HG03457 (cell line): ENCODE measurements around the gene AIF1.

Experiments
- ATAC-seq: cut with Tn5 transposase; IDR thresholded peaks from one replicate; pipeline ENCODE4 v1.9.1; 2021; ENCODE audit warnings: moderate number of reproducible peaks; ENCODE audit not compliant: unreplicated experiment

AIF1 gene

DNA sequence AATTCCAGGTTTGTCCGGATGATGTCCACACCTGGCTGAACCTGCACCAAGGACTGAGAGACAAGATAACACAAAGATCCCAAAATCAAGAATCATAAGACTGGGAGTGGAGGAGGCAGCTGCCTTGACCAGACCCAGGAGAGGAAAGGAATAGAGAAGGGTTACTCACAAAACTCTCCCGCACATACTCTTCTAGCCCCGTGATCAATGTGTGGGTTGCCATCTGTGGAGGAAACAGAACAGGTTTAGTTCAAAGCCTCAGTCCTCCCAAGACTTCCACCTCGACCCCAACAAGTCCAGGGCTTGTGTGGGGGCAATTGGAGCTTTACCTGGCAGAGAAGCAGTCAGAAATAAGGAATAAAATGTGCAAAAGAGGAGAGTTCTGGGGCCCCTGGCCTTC is 26.3 kb downstream of the AIF1 start:
- ATAC-seq = no peak

DNA sequence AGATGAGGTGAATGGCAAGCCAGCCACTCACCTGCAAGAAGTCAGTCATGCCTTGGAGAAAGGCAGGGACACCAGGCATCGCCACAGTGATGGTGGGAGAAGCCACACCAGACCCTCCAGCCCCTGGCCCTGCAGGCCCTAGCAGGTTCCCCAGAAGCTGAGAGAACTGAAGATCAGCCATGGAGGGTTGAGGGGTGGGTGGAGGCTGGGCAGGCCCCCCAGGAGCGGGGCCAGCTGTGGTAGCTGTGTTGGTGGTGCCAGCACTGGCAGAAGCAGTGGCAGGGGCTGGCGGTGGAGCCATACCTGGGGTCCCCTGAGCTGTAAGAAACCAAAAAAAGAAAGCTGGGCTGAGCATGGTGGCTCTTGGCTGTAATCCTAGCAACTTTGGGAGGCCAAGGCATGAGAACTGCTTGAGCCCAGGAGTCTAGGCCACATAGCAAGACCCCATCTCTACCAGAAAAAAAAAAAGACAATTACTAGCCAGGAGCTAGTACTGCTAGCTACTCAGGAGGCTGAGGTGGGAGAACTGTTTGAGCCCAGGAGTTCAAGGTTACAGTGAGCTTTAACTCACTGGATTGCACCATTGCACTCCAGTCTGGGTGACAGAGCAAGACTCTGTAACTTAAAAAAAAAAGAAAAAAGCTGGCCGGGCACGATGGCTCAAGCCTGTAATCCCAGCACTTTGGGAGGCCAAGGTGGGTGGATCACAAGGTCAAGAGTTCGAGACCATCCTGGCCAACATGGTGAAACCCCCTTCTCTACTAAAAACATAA is 27.9 kb downstream of the AIF1 start:
- ATAC-seq = no peak

DNA sequence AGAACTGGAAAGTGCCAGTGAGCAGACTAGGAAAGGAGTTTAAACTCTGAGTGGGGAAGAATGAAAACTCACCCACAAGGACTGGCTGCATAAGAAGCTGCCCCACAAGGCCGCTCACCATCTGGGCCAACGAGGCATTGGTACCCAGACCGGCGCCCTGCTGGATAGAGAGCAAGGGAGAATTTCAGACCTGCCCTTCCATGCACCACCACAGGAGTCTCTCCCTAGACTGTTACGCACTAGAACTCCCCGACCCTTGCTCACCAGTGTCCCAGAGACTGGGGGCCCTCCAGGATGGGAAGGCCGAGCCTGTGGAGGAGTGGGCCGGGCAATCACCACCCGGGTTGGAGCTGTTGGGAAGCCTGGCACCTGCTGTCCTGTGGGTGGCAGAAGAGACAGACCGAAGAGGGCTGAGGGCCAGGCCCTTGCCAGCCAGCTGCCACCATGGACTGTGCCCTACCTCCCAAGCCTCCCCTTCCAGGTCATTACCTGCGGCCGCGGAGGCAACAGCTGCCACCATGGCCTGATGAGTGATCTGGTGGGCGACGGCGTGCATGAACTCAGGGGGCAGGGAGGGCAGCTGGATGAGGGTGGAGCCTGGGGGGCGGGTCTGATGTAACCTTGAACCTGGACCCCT is 28.9 kb downstream of the AIF1 start:
- ATAC-seq = no peak

DNA sequence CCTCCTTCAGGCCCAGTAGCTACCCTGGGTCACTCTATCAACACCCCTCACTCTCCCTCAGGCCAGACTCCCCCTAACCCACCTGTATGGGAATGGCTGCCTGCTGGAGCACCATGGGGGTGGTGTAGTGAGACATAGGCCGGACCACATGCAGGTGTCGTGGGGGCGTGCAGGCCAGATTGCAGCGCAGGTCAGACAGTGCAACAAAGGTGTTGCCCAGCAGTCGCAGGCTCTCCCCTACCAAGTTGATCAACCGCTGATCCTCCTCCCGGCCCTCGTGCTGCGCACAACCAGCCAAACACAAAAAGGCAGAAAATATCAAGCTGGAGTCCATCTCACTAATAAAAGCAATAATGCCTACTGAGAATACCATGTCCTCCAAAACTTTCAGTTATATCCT is 30.3 kb downstream of the AIF1 start:
- ATAC-seq = no peak

DNA sequence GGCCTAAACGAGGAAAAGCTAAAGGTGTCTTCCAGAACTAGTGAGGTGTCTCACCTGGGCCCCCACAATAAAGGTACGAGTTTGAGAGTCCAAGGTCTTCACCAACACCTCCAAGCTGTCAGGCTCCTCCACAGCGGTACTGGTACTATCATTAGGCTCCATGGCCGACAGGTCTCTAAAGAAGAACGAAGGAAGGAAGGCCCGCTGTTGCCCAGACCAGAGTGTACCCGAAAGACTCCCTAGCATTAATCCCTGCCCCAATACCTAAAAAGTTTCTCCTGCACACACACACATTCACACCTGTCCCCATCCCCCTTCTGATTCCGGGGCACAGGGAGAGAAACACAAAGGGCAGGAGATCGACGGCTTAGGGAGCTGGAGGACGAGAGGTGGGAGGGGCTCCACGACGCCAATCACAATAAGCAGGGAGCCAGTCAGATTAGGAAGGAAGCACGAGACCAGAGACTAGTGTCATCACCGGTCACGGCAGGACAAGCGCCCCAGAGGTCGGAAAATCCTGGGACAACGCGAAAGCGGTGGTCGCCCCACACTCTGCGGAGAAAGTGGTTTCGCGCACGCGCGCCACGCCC is 36.7 kb downstream of the AIF1 start:
- ATAC-seq = peak; percentile 22

DNA sequence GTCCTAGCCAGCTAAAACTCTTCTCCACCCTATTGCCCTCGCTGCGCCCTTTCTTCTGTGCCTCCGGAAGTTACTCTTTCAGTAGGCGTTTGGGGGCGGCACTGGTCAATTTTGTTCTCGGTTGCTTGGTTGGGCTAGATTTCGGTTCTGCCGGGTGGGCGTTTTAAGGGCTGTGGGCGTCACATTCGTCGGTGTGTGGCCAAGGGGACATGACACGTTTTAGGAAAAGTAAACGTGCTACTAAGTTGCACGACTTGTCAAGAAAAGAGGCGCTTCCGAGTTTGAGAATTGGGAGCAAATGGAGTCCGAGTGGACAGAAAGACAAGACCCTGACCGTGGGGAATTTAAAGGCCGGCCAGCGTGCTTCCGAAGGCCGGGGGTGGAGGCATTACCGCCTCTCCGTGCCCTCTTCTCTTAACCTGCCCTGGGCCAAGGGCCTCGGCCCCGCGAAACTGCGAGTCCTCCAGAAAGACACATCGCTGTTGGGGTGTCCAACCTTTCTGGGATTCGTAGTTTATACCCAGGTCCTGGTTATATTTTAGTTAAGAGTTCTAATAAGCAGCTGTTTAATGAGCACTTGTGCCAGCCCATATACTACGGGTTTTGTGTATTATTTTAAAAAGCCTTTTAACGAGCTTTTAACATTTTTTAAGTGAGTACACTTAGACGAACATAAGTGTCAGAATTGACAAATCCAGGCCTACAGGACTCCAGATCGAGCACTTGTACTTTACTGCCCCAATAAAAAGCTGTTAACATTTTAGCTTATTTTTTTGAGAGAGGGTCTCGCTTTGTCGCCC is 38.1 kb downstream of the AIF1 start:
- ATAC-seq = peak; percentile 23

DNA sequence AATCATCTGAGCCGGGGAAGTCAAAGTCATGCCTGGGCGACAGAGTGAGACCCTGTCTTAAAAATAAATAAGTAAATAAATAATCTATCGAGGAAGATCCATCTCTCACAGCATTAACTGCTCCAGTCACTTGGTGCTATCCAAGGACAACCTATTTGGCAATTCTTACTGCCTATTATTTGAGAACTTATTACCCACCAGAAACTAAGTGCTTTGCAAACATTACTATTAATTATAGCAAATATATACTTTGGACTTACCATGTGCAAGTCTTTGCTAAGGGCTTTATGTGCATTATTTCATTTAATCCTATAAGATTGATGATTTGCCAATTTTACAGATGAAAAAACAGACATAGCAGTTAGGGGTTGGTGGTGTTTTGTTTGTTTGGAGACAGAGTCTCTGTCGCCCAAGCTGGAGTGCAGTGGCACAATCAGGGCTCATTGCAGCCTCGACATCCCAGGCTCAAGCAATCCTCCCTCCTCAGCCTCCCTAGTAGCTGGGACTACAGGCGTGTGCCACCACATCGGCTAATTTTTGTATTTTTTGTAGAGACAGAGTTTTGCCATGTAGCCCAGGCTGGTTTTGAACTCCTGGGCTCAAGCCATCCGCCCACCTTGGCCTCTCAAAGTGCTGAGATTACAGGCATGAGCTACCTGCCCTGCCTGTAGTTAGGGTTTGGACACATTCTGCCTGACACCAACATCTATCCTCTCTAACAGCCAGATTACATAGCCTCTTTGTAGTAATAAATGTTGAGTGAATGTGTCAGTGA is 39.7 kb downstream of the AIF1 start:
- ATAC-seq = no peak

DNA sequence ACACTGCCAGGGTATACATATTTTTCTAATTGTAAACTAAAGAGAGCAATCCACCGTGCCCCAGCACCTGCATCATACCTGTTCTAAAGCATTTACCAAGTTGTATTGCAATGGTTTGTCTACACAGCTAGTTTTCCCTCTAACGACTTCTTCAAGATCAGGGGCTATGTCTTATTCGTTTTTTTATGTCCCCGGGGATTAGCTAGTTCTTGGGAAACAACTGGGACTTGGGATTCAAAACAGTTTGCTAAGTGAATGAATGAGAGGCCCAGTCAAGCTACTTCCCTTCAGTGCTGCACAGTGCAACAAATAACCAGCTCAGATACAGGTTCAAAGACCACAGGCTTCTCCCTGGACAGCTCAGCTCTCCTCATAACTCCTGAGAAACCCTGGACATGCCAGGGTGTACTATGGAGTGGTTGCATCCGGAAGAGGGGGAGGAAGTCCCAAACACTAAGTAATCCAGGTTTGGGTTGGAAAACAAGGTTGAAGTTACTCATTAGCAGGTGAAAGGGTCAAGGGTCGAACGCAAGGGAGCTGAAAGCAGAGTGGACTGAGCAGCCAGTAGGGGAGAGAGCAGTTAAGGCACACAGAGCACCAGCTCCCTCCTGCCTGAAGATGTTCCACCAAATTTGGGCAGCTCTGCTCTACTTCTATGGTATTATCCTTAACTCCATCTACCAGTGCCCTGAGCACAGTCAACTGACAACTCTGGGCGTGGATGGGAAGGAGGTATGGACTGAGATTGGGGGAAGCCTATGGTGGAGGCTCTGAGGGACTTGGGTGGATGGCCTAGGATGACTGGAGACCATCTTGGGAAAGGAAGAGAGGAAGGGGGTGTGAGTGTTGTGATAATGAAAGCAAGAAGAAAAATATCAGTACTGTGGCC is 40.6 kb downstream of the AIF1 start, which contains the start of gene APOM:
Gene APOM, plus strand, starts transcription at position 546 of the 889 bp plus-strand sequence. Its CDS starts 73 bp downstream, at position 619.
- no peak for ATAC-seq

DNA sequence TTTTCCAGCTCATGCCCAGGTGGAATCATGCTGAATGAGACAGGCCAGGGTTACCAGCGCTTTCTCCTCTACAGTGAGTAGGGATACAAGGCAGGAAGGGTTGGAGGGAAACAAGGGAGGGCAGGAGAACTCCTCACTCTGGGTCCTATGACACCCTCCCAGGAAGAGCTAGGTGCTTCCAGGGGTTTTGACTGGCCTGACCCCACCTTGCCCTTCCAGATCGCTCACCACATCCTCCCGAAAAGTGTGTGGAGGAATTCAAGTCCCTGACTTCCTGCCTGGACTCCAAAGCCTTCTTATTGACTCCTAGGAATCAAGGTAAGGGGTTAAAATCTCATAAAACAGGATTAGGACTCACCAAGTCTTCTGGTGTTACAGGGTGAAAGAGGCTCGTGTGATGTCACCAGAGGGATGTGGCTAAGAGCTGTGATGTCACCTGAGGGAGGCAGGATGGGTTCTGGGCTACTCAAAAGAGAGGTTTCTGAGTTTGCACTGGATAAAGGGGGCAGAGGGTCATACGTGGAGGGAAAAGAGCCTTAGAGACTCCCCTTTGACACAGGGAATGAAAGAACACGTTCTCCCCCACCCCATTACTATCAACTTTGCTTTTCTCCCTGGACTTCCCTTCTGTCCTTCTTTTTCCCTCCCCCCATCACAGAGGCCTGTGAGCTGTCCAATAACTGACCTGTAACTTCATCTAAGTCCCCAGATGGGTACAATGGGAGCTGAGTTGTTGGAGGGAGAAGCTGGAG is 42.5 kb downstream of the AIF1 start:
- no peak for ATAC-seq

DNA sequence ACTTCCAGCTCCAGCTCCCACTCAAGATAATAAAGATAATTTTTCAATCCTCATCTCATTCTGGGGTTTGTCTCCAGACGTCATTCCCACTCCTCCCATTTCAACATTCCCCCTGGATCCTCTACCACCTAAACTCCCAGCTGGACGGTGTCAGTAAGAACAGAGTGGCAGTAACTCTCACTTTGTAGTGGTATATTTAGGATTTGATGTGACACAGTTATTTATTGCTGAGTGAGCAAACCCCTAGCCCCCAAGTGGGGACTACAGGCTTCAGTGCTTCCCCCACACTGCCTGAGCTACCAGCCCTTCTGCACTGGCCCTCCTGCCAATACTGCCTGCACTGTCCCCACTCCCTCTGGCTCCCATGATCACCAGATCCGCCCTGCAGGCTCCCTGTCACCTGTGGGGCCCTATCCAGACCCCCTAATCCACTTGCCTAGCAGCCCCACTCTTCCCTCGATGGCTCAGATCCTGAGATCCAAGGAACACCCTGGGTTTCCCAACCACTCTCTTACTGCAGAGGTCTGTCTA is 43.2 kb downstream of the AIF1 start:
- no peak for ATAC-seq

DNA sequence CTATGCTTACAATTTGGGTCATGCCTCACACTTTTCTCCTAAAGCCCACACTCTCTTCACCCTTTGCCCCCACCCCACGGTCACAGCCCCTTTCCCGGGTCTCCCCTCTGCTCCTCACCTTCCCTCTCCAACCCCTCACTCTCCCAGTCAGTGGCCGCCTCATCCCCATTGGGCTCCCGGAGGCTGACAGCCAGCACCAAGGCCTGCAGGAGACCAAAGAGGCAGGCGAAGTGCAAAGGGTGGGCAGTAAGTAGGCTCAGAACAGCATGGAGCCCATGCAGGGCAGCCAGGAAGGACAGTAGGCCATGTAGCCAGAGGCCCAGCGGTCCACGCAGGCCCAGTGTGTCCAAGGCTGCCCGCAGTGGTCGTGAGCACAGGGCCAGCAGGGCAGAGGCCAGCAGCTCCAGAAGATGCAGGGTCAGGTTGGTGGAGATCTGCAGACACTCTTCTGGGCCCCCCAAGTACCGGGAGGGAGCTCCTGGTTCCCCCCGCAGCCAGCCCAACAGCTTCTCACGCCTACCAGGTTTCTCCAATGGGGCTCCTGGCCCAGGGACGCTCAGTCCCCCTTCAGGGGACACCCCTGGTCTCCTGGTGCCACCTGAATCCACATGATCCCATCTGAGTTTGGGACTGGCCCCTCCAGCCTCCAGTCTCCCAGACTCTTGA is 44.1 kb downstream of the AIF1 start:
- ATAC-seq = no peak

DNA sequence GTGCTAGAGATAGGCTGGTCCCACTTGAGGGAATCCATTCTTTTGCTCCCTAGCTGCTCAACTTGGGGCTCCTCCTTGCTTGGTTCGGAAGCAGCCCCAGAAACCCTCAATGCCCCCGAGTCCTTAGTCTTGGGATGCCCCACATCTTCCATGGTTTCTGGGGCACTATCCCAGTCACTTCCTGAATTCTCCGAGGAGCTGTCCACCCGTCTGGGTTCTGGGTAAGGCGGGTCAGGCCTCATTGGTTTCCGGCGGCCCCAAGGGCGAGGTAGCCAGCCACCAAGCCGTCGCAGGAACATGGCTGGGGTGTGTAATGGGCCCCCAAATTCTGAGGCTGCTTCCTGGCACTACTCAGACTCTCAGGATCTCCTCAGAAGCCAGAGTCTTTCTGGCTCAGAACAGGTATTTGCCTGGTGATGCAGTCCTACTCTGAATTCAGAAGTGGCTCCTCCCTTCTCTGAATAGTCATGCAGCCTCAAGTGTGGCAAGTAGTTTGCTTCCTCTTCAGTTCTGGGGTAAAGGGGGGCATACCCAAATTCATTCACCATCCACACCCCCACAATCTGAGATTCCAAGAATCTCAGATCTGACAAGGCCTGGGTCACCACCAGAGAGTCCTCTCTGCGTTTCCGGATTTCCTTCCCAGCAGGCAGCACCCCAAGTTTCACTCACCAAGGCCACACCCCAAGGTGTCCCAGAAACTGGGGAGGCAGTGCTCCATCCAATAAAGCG is 44.8 kb downstream of the AIF1 start:
- no peak for ATAC-seq

DNA sequence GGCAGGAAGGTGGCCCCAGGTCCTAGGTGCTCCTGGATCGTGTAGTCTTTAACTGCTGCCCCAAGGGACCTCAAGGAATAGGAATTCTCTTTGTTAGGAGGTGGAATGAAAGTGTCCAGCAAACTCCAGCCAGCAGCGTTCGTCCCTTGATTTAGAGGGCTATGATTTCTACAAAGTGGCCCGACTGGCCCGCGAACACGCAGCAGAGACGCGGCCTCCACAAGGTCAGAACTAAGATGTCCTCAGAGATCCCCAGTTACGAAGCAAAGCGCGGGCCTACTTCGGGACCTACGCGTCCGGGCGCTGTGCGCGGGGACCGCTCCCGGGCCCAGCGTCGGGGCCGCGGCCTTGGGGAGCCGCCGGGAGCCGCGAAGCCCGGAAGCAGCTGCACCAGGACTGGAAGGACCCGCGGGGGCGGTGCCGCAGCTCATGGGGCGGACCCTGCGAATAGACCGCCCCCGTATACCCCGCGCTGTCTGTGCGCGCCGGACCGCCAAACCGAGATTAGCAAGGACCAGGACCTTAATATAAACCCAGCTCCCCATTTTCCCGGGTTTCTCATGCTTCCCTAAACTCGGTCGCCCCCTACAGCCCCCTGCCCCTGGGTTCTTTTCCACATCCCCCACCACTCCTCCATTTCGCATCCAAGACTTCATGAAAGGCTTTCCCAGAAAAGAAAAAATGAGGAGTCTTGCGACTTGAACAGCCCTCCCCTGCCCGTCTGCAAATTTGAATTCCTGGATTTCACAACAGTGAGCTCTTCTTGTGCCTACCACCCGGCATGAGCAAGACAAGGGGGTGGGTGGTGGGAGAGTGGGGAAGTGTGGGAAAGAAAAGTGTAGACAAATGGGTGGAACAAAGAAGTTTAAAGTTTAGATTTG is 45.6 kb downstream of the AIF1 start, which contains the start of gene C6orf47:
Gene C6orf47, minus strand, starts transcription at position 398 of the 881 bp plus-strand sequence. CDS start 831 bp downstream, outside the sequence.
- ATAC-seq = no peak

DNA sequence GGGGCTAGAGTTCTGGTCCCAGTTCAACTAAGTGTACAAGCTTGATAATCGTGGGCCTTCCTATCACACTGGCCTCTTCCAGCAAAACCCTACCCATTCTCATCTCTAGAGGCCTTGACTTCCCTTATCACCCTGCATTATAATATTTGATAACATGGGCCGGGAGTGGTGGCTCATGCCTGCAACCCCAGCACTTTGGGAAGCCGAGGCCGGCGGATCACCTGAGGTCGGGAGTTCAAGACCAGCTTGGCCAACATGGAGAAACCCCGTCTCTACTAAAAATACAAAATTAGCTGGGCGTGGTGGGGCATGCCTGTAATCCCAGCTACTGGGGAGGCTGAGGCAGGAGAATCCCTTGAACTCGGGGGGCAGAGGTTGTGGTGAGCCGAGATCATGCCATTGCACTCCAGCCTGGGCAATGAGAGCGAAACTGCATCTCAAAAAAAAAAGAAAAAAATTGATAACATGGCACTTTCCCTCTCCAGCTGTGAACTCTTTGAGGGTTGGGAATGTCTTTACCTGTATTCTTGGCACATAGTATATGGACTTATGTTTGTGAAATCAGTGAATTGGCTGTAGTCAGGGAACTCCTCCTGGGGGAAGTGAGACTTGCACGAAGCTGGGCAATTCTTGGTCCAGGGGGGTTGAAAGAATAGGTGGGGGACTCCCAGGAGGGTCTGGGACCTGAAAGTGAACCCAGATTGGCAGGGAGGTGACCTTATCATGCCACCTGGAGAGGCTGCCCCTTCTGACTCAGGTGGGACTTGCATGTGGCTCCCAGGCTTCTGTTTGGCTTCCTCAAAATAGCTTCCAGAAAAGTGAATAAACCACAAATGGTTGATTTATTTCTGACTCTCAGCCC is 46.5 kb downstream of the AIF1 start:
- no peak for ATAC-seq

DNA sequence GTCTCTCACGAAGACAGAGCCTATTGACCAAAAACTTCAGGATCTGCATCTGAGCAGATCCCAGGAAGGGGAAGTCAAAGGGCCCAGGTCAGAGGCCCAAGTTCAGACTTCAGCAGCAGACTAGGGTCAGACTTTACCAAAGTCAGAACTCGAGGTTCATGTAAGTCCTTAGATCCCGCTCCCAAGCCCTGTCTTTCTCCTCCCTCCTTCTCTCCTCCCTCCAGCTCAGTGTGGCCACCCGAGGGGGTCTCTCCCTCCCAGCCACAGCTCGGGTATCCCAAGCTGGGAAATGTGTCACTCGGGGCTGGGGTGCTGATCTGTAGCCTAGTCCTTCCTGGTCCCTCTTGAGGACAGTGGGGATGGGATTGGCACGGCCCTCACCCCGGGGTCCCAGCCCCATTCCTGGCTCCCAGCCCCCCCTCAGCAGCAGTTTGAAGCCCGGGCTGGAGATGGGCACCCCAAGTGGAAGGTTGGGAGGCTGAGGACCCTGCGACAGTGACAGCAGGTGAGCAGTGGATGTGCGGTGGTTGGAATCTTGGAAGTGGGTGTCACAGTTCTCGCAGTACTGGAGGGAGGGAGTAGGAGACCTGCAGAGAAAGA is 47.2 kb downstream of the AIF1 start:
- ATAC-seq = no peak
